ENCODE results near the gene MMP21. TPM values are rescaled to one million over a fixed set of nuclear protein-coding genes. Genes with fewer than 3 reads are reported as not detected.

MMP21 gene
- total RNA-seq, 4 donors from 2014 or later, result 0.19 TPM; not detected in 3

DNA sequence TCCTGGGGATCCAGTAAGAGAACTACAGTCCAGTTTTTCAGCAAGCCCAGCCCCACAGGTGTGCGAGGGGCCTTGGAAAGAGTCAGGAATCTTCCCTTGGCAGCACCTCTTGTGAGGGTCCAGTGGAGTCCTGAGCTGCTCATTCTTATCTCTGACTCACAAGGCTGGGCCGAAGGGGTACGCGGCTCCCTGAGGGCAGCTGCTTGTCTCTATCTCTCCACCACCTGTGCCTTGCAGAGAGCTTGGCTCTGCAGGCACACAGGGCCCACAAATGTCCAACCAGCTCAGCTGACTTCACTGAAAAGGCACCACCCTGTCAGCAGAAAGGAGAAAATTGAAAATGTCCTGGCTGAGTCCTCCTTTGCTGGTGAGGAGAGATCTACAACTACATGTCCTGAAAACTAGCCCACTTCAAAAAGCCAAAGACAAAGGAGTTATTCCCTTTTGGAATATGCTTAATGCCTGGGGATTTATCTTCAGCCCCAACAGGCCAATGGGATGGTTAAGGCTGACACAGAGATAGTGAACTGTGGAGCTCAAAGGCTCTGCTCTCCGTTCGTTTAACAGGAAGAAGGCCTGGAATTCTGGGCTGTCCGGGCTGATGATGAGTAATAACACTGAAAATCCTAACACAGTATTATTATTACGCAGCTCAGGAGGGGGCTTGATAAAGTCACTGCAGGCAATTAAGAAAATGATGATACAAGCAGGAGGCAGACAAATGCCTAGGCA lies 24.0 kb upstream of the MMP21 start:
- TF ChIP-seq POLR2A (IDR thresholded peaks at IDR 0.05), result no peak
- TF ChIP-seq, protein P1, sequence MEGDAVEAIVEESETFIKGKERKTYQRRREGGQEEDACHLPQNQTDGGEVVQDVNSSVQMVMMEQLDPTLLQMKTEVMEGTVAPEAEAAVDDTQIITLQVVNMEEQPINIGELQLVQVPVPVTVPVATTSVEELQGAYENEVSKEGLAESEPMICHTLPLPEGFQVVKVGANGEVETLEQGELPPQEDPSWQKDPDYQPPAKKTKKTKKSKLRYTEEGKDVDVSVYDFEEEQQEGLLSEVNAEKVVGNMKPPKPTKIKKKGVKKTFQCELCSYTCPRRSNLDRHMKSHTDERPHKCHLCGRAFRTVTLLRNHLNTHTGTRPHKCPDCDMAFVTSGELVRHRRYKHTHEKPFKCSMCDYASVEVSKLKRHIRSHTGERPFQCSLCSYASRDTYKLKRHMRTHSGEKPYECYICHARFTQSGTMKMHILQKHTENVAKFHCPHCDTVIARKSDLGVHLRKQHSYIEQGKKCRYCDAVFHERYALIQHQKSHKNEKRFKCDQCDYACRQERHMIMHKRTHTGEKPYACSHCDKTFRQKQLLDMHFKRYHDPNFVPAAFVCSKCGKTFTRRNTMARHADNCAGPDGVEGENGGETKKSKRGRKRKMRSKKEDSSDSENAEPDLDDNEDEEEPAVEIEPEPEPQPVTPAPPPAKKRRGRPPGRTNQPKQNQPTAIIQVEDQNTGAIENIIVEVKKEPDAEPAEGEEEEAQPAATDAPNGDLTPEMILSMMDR (IDR thresholded peaks at IDR 0.05), result no peak
- no peaks in the 10 kb centered on the region for H3K9me3 ChIP-seq
- no peaks in the 10 kb centered on the region for H3K27me3 ChIP-seq
- no peak overlapping the region for H3K4me3 ChIP-seq
- peaks cover 0 to 96% (median under 1%) of the 10 kb centered on the region in 3 donors for H3K36me3 ChIP-seq
- no peak for DNase-seq
- intact Hi-C loops (cut with DNase I), result no loop called here
- 92 to 100% methylated on average over 2 to 7 of the region's 8 CpGs for WGBS, 2 donors
- no peak overlapping the region for H3K27ac ChIP-seq
- H3K4me1 ChIP-seq, result no peaks in the 10 kb centered on the region

DNA sequence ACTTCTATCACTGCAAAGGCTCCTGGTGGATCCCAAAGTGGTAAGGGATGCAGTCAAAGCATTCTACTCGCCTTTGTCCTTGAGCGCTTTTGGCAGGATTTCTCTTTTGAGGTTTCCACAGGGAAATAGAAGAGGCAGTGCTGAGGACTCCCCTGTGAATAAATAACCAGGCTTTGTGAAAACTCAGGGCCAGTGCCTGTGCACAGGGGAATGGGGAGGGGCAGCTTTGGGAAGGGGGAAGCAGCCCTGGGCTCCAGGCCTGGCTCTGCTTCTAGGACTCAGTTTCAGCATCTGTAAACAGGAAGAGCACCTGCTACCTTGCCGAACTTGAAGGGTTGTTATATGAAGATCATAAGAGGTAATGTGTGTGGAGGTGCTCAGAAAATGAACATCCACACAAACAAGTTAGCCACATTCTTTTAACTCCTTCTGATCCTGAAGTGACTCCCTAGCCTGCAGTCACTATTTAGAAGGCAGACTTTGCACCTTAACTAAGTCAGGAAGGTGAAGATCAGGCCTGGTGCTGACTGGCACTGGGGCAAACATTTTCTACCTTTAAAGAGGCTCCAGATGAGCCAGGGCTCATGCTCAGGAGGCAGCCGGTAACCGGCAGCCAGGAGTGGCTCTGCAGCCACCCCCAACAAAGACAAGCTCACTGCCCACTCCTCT lies 22.5 kb upstream of the MMP21 start:
- H3K4me1 ChIP-seq, result no peaks in the 10 kb centered on the region
- H3K4me3 ChIP-seq, result no peak overlapping the region
- intact Hi-C loops (cut with DNase I), result no loop called here
- no peaks in the 10 kb centered on the region for H3K9me3 ChIP-seq
- TF ChIP-seq, protein P1 (IDR thresholded peaks at IDR 0.05), result no peak
- TF ChIP-seq POLR2A (IDR thresholded peaks at IDR 0.05), result no peak
- 69 to 74% methylated on average over 3 to 5 of the region's 5 CpGs for WGBS, 2 donors
- no peaks in the 10 kb centered on the region for H3K27me3 ChIP-seq
- H3K27ac ChIP-seq, result no peak overlapping the region
- H3K36me3 ChIP-seq, result peaks cover 0 to 97% (median 6%) of the 10 kb centered on the region in 3 donors
- DNase-seq, result no peak

DNA sequence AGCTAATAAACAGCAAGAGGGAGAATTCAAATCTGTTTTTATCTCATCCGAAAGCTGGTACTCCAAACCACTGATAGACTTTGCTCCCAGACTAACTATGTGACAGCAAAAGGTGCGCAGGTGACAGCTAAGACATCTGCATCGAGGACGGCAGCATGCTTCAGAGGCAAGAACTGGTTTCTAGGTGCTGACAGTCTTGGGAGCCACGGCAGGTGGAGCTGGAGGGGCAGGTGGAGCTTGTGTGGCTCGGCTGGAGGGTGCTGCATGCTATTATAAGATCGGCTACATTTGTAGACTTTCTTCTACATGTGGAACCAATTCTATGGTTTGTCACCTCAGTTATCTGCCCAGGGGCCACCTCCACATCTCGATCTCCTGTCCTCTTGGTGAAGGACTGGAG lies 21.8 kb upstream of the MMP21 start:
- H3K9me3 ChIP-seq, result no peaks in the 10 kb centered on the region
- intact Hi-C loops (cut with DNase I), result no loop called here
- TF ChIP-seq, protein P1 (IDR thresholded peaks at IDR 0.05), result no peak
- no peak for TF ChIP-seq POLR2A (IDR thresholded peaks at IDR 0.05)
- WGBS, 2 donors, result 85 to 87% methylated on average over 8 of the region's 8 CpGs
- no peak for DNase-seq
- H3K36me3 ChIP-seq, result peaks cover 0 to 97% (median 6%) of the 10 kb centered on the region in 3 donors
- no peak overlapping the region for H3K4me3 ChIP-seq
- no peak overlapping the region for H3K27ac ChIP-seq
- H3K4me1 ChIP-seq, result no peaks in the 10 kb centered on the region
- no peaks in the 10 kb centered on the region for H3K27me3 ChIP-seq

DNA sequence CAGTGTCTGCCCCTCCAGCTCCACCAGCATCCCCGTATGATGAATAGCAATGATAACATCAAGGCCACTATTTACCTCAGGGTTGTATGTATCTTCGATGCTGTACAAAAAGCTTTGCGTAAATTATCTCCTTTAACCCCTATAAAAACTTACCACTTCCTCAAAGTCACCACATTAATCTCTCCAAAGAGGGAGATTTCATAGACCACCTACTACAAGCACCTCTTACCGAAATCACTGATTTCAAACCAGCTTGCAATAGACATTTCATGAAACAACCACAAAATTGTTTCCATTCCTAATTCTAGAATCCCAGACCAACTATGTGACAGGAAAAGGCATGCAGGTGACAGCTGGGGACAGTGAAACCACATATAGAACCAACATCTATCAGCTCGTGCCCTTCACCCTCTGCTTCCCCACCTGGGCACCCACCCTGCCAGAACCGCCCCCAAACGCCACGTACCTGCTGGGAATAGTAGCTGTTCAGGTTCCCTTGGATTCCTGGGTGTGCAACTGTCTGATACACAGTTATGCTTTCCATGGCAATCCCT lies 20.1 kb upstream of the MMP21 start:
- whole genome bisulfite sequencing, 2 donors, result 88 to 90% methylated on average over 7 to 8 of the region's 8 CpGs
- TF ChIP-seq POLR2A (IDR thresholded peaks at IDR 0.05), result no peak
- TF ChIP-seq, protein P1 (IDR thresholded peaks at IDR 0.05), result no peak
- Histone ChIP-seq H3K9me3 (no peaks in the 10 kb centered on the region), H3K4me1 (no peaks in the 10 kb centered on the region), H3K4me3 (no peak overlapping the region), H3K36me3 (peaks cover 0 to 96% (median 10%) of the 10 kb centered on the region in 3 donors), H3K27ac (no peak overlapping the region), H3K27me3 (no peaks in the 10 kb centered on the region)
- intact Hi-C loops (cut with DNase I), result no loop called here
- DNase-seq, result no peak

DNA sequence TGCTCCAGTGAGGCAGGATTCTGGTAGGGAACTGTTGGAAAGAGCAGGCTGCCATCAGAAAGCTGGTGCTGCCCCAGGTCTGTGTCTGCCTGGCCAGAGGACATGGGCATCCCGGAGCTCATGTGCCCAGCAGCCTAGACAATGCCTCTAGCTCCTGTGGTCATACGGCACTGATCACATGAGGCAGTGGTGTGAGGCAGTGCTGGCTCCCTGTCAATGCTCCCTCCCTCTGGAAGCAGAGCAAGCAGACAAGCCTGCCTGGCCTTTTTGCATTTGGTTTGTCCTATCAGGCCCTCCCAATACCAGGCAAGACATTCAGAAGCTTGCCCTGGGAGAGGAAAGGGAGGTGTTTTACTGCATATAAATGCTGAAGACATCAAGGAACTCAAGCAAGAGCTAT lies 19.5 kb upstream of the MMP21 start:
- intact Hi-C loops (cut with DNase I), result no loop called here
- Histone ChIP-seq H3K9me3 (no peaks in the 10 kb centered on the region), H3K4me3 (no peak overlapping the region), H3K27me3 (no peaks in the 10 kb centered on the region), H3K4me1 (no peaks in the 10 kb centered on the region), H3K27ac (no peak overlapping the region), H3K36me3 (peaks cover 0 to 90% (median 10%) of the 10 kb centered on the region in 3 donors)
- TF ChIP-seq POLR2A (IDR thresholded peaks at IDR 0.05), result no peak
- TF ChIP-seq, protein P1 (IDR thresholded peaks at IDR 0.05), result no peak
- no peak for DNase-seq
- WGBS, 2 donors, result no CpG with 5 or more reads among the region's 2 CpGs
